Measurements from ENCODE around the gene SEC24B. TPM values are rescaled to one million over a fixed set of nuclear protein-coding genes. Genes with fewer than 3 reads are reported as not detected.
A peak's percentile ranks its signal among the peaks of the same experiment; 100 is the strongest.

The SEC24B gene
- total and polyA plus RNA-seq, 10 of the 15 experiments (the other 5 are each of a cell fraction or from before 2014, with no cell fraction given) = 6.4 to 43.2 (median 16.0) TPM

DNA sequence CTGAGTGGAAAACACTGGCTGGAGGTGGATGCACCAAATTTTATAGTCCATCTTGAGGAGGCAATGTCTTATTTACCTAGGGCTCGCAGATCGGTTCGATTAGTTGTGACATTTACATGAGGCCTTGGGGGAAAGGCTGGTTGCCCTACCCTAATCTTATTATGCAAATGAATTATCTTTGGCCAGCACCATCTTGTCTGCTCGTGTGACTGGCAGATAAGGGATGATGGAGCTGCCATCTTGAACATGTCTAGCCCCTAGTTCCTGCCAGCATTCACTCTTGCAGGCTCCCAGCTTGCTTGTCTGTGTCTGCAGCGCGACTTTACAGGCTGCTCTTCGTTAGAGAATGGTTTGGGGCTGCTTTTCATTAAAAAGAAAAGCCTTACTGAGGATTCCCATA, 61.9 kb downstream of the SEC24B start:
- 92% methylated on average over 7 of the region's 7 CpGs for WGBS (ENCODE audit: insufficient coverage, insufficient replicate concordance, low lambda C conversion rate, missing lambda C conversion rate)
- POLR2A ChIA-PET = no interaction called here
- H4K20me1 ChIP-seq (ENCODE audit: control insufficient read depth, insufficient read depth) = no peaks in the 10 kb centered on the region
- no peak for ATAC-seq
- in situ Hi-C loops (cut with MboI) (no loop called here), intact Hi-C loops (cut with micrococcal nuclease; ENCODE audit: unreplicated experiment) (no loop called here)
- TF ChIP-seq POU2F2 (IDR thresholded peaks at IDR 0.05; ENCODE audit: borderline replicate concordance, low read depth, low read length) (no peak), HDGF (IDR thresholded peaks at IDR 0.05) (no peak), IKZF1 (conservative IDR thresholded peaks at IDR 0.05) (no peak), SREBF1 (IDR thresholded peaks at IDR 0.05; ENCODE audit: low read length) (no peak), CBFB (IDR thresholded peaks at IDR 0.05; ENCODE audit: low read depth) (no peak)
- TF ChIP-seq, protein P1, sequence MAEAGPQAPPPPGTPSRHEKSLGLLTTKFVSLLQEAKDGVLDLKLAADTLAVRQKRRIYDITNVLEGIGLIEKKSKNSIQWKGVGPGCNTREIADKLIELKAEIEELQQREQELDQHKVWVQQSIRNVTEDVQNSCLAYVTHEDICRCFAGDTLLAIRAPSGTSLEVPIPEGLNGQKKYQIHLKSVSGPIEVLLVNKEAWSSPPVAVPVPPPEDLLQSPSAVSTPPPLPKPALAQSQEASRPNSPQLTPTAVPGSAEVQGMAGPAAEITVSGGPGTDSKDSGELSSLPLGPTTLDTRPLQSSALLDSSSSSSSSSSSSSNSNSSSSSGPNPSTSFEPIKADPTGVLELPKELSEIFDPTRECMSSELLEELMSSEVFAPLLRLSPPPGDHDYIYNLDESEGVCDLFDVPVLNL (IDR thresholded peaks at IDR 0.05; ENCODE audit: low read depth, low read length) = no peak
- no peak overlapping the region for H2AFZ ChIP-seq (ENCODE audit: control insufficient read depth, low read depth, low read length)
- FAIRE-seq = no peak
- H3K27ac ChIP-seq (ENCODE audit: control insufficient read depth, insufficient read depth) = no peak overlapping the region
- CTCF ChIA-PET = interaction anchor here (1.5 kb wide), 1 partner anchor 33 kb away, joined by 3 read pairs; no protein-coding TSS in a partner anchor
- peaks cover 5 to 27% of the 10 kb centered on the region in 2 experiments; a peak in 3 of 4 replicates for H3K36me3 ChIP-seq (ENCODE audit: control insufficient read depth in 2 of 2, insufficient read depth in 2 of 2, low read length in 1 of 2)
- no peak overlapping the region for H3K9ac ChIP-seq (ENCODE audit: control insufficient read depth, insufficient read depth, low read length)
- RAD21 ChIA-PET (ENCODE audit: unreplicated experiment) = no interaction called here
- no peaks in the 10 kb centered on the region for H3K4me1 ChIP-seq (ENCODE audit: control insufficient read depth, insufficient read depth, low read length)
- no peak overlapping the region for H3K4me2 ChIP-seq (ENCODE audit: control insufficient read depth, insufficient read depth)
- DNase-seq (ENCODE audit: low read depth, low spot score) = no peak
- H3K27me3 ChIP-seq (replicated peaks in 1 of 2; ENCODE audit: control insufficient read depth in 2 of 2, insufficient read depth in 2 of 2, low read length in 1 of 2) = no peaks in the 10 kb centered on the region
- no peaks in the 10 kb centered on the region for H3K9me3 ChIP-seq (replicated peaks; ENCODE audit: control insufficient read depth, insufficient read depth, low read length)
- no TSS peak for BruUV-seq (replicated peaks)
- no peak overlapping the region for H3K4me3 ChIP-seq
- SMC1A ChIA-PET (ENCODE audit: uncharacterized antibody, unreplicated experiment) = no interaction called here
- no peaks in the 10 kb centered on the region for H3K79me2 ChIP-seq (ENCODE audit: control insufficient read depth, insufficient read depth, low read length)

DNA sequence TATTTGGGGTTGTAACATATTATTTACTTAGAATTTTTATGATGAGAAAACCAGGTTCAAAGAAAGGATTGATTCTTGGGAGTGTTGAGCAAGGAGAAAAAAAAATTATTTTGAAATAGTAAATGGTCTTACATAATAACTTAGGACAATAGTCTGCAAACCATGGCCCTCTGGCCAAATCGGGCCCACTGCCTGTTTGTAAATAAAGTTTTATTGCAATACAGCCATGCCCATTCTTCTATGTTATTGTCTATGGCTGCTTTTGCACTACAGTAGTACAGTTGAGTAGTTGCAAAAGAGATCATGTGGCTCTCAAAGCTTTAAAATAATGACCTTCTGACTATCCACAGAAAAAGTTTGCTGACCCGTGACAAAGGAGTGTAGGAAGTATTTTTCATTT, 63.3 kb downstream of the SEC24B start:
- no peak overlapping the region for H2AFZ ChIP-seq (ENCODE audit: control insufficient read depth, low read depth, low read length)
- no peaks in the 10 kb centered on the region for H3K79me2 ChIP-seq (ENCODE audit: control insufficient read depth, insufficient read depth, low read length)
- BruUV-seq (replicated peaks) = no TSS peak
- ChIA-PET POLR2A (no interaction called here), SMC1A (ENCODE audit: uncharacterized antibody, unreplicated experiment) (no interaction called here), RAD21 (ENCODE audit: unreplicated experiment) (no interaction called here), CTCF (no interaction called here)
- ATAC-seq (no peak), DNase-seq (ENCODE audit: low read depth, low spot score) (no peak), FAIRE-seq (no peak)
- peaks cover 5 to 28% of the 10 kb centered on the region in 2 experiments; a peak in 3 of 4 replicates for H3K36me3 ChIP-seq (ENCODE audit: control insufficient read depth in 2 of 2, insufficient read depth in 2 of 2, low read length in 1 of 2)
- no peaks in the 10 kb centered on the region for H3K4me1 ChIP-seq (ENCODE audit: control insufficient read depth, insufficient read depth, low read length)
- no peak overlapping the region for H3K4me2 ChIP-seq (ENCODE audit: control insufficient read depth, insufficient read depth)
- intact Hi-C loops (cut with micrococcal nuclease; ENCODE audit: unreplicated experiment) = no loop called here
- H3K9ac ChIP-seq (ENCODE audit: control insufficient read depth, insufficient read depth, low read length) = no peak overlapping the region
- 95% methylated on average over 2 of the region's 2 CpGs for WGBS (ENCODE audit: insufficient coverage, insufficient replicate concordance, low lambda C conversion rate, missing lambda C conversion rate)
- TF ChIP-seq, protein P2, sequence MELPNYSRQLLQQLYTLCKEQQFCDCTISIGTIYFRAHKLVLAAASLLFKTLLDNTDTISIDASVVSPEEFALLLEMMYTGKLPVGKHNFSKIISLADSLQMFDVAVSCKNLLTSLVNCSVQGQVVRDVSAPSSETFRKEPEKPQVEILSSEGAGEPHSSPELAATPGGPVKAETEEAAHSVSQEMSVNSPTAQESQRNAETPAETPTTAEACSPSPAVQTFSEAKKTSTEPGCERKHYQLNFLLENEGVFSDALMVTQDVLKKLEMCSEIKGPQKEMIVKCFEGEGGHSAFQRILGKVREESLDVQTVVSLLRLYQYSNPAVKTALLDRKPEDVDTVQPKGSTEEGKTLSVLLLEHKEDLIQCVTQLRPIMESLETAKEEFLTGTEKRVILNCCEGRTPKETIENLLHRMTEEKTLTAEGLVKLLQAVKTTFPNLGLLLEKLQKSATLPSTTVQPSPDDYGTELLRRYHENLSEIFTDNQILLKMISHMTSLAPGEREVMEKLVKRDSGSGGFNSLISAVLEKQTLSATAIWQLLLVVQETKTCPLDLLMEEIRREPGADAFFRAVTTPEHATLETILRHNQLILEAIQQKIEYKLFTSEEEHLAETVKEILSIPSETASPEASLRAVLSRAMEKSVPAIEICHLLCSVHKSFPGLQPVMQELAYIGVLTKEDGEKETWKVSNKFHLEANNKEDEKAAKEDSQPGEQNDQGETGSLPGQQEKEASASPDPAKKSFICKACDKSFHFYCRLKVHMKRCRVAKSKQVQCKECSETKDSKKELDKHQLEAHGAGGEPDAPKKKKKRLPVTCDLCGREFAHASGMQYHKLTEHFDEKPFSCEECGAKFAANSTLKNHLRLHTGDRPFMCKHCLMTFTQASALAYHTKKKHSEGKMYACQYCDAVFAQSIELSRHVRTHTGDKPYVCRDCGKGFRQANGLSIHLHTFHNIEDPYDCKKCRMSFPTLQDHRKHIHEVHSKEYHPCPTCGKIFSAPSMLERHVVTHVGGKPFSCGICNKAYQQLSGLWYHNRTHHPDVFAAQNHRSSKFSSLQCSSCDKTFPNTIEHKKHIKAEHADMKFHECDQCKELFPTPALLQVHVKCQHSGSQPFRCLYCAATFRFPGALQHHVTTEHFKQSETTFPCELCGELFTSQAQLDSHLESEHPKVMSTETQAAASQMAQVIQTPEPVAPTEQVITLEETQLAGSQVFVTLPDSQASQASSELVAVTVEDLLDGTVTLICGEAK (IDR thresholded peaks at IDR 0.05; ENCODE audit: borderline replicate concordance) = peak; percentile 42; the same call in 1 of the 2 replicates
- no peak for TF ChIP-seq CBX5 (IDR thresholded peaks at IDR 0.05; ENCODE audit: low read depth)
- in situ Hi-C loops (cut with MboI) = no loop called here
- no peaks in the 10 kb centered on the region for H3K27me3 ChIP-seq (replicated peaks in 1 of 2; ENCODE audit: control insufficient read depth in 2 of 2, insufficient read depth in 2 of 2, low read length in 1 of 2)
- H4K20me1 ChIP-seq (ENCODE audit: control insufficient read depth, insufficient read depth) = no peaks in the 10 kb centered on the region
- H3K4me3 ChIP-seq = no peak overlapping the region
- no peak overlapping the region for H3K27ac ChIP-seq (ENCODE audit: control insufficient read depth, insufficient read depth)
- H3K9me3 ChIP-seq (replicated peaks; ENCODE audit: control insufficient read depth, insufficient read depth, low read length) = no peaks in the 10 kb centered on the region
